Neural crest cell (in vitro differentiated cells): ENCODE data around the gene RNF145. TPM values are rescaled to one million over a fixed set of nuclear protein-coding genes. Genes with fewer than 3 reads are reported as not detected.
"Not testable (repeated sequence)": the region's sequence is repeated elsewhere in the genome, so short reads cannot be mapped to it uniquely, and the experiment has no call there.

Experiments used
- DNase-seq: peaks from one replicate; pipeline ENCODE4 v3.0.0; 2021; ENCODE audit warnings: low read depth, mixed read lengths, low spot score
- H3K27ac Mint-ChIP-seq: one replicate; pipeline ENCODE4 v1.8.0; 2021; ENCODE audit warnings: mild to moderate bottlenecking, mixed read lengths; ENCODE audit not compliant: unreplicated experiment
- H3K27me3 Mint-ChIP-seq: 2 replicates; pipeline ENCODE4 v1.8.0; 2021; ENCODE audit warnings: low read depth, mild to moderate bottlenecking, mixed read lengths
- H3K36me3 Mint-ChIP-seq: 2 replicates; pipeline ENCODE4 v1.8.0; 2021; ENCODE audit warnings: low read depth, mild to moderate bottlenecking, mixed read lengths
- H3K4me1 Mint-ChIP-seq: 2 replicates; pipeline ENCODE4 v1.8.0; 2021; ENCODE audit warnings: mixed read lengths
- H3K4me3 Mint-ChIP-seq: one replicate; pipeline ENCODE4 v1.8.0; 2021; ENCODE audit warnings: mild to moderate bottlenecking, mixed read lengths
- H3K9me3 Mint-ChIP-seq: 2 replicates; pipeline ENCODE4 v1.8.0; 2021; ENCODE audit warnings: mixed read lengths
- CTCF ChIP-seq: fragments of 200-600 bp; sonication (generic); conservative IDR thresholded peaks from 2 replicates; pipeline ENCODE4 v1.5.0; 2021; ENCODE audit warnings: antibody characterized with exemption, mild to moderate bottlenecking
- total RNA-seq: library from RNA; stranded (reverse); gene quantifications from 2 replicates; pipeline ENCODE4 v1.2.1, GENCODE V29; 2021

RNF145 gene
- total RNA-seq, 1 donor from 2014 or later = 95.2 TPM

DNA sequence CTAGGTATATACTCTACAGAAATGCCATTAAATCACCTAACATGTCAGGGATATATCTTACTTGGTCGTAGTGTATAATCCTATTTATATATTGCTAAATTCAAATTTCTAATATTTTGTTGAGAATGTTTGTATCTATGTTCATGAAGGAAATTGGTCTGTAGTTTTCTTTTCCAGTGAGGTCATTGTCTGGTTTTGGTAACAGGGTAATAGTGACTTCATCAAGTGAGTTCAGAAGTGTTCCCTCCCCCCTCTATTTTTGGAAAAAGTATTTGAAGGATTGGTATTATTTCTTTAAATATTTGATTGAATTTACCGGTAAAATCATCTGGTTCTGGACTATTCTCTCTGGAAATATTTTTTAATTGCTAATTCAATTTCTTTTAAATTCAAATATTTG is 86.2 kb downstream of the RNF145 start:
- peaks cover 3% of the 10 kb centered on the region for H3K36me3 Mint-ChIP-seq

DNA sequence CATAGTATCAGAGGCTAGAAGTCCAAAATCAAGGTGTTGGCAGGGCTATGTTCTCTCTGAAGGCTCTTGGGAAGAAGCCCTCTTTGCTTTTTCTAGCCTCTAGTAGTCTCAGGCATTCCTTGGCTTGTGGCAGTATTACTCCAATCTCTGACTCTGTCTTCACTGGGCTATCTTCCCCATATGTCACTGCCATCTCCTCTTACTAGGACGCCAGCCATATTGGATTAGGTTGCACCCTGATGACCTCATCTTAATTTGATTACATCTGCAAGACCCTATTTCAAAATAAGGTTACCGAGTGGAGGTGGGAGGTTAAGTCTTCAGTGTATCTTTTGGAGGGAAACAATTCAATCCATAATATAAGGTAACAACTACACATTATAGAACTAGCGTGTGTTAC is 88.3 kb downstream of the RNF145 start:
- peaks cover 15% of the 10 kb centered on the region for H3K9me3 Mint-ChIP-seq
- no peak overlapping the region for H3K27ac Mint-ChIP-seq
- no peaks in the 10 kb centered on the region for H3K27me3 Mint-ChIP-seq
- no peak for TF ChIP-seq CTCF
- H3K4me1 Mint-ChIP-seq = no peaks in the 10 kb centered on the region
- no peak for DNase-seq
- peaks cover 3% of the 10 kb centered on the region for H3K36me3 Mint-ChIP-seq
- no peak overlapping the region for H3K4me3 Mint-ChIP-seq

More for the DNA sequence above, 86.2 kb downstream of the RNF145 start:
- no peaks in the 10 kb centered on the region for H3K27me3 Mint-ChIP-seq
- no peak for DNase-seq
- no peak overlapping the region for H3K27ac Mint-ChIP-seq
- TF ChIP-seq CTCF = no peak
- H3K9me3 Mint-ChIP-seq = peaks cover 19% of the 10 kb centered on the region
- H3K4me1 Mint-ChIP-seq = no peaks in the 10 kb centered on the region
- H3K4me3 Mint-ChIP-seq = no peak overlapping the region

DNA sequence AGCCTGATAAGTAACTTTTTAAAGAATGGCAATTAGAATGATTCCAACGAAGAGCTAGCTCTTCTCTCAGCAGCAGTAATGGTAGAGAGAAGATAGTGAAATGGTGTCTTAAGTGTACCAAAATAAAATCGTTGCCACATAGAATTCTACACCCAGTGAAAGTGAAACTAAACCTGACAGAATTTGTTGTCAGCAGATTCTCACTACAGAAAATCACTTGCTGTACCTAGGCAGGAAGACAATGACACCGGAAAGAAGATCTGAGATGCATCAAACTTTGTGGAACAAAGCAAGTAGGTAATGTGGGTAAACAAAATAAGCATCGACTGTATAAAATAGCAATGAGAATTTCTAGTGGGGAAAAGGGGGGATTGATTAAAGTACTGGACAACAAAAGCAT is 88.9 kb downstream of the RNF145 start:
- H3K4me1 Mint-ChIP-seq = no peaks in the 10 kb centered on the region
- H3K9me3 Mint-ChIP-seq = peaks cover 10% of the 10 kb centered on the region
- no peak for TF ChIP-seq CTCF
- H3K4me3 Mint-ChIP-seq = no peak overlapping the region
- no peaks in the 10 kb centered on the region for H3K27me3 Mint-ChIP-seq
- no peak for DNase-seq
- no peak overlapping the region for H3K27ac Mint-ChIP-seq
- no peaks in the 10 kb centered on the region for H3K36me3 Mint-ChIP-seq

DNA sequence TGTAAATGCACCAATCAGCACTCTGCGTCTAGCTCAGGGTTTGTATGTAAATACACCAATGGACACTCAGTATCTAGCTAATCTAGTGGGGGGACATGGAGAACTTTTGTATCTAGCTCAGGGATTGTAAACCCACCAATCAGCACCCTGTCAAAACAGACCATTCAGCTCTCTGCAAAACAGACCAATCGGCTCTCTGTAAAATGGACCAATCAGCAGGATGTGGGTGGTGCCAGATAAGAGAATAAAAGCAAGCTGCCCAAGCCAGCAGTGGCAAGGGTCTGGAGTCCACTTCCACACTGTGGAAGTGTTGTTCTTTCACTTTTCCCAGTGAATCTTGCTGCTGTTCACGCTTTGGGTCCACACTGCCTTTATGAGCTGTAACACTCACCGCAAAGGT is 89.5 kb downstream of the RNF145 start:
- not testable (repeated sequence) for H3K27ac Mint-ChIP-seq, H3K9me3 Mint-ChIP-seq, H3K4me3 Mint-ChIP-seq, H3K4me1 Mint-ChIP-seq, H3K27me3 Mint-ChIP-seq, DNase-seq, H3K36me3 Mint-ChIP-seq

- H3K27me3 Mint-ChIP-seq, H3K4me1 Mint-ChIP-seq, H3K27ac Mint-ChIP-seq: not testable (repeated sequence)
These were observed 90.2 kb downstream of the RNF145 start for GRCh38 chr5:159118958-159119659.

DNA sequence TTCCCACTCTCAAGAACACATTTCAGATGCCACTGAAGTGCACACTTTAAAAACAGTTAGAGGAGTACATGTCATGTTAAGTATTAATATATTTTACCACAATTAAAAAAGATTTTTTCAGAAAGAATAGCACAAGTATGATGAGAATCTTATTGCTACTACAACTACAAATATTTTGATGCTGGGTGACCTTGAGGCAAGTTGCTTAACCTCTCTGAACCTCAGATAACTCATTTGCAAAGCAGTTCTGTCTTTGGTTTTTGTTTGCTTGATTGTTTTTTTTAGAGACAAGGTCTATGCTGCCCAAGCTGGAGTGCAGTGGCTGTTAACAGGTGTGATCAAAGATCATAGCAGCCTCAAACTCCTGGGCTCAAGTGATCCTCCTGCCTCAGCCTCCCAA is 95.9 kb downstream of the RNF145 start:
- Mint-ChIP-seq H3K27me3 (peaks cover 19% of the 10 kb centered on the region), H3K36me3 (no peaks in the 10 kb centered on the region), H3K4me3 (no peak overlapping the region), H3K27ac (no peak overlapping the region), H3K9me3 (no peaks in the 10 kb centered on the region), H3K4me1 (no peaks in the 10 kb centered on the region)
- TF ChIP-seq CTCF = no peak
- no peak for DNase-seq

More at GRCh38 chr5:159118958-159119659, 90.2 kb downstream of the RNF145 start:
- not testable (repeated sequence) for H3K36me3 Mint-ChIP-seq, H3K4me3 Mint-ChIP-seq, H3K9me3 Mint-ChIP-seq, DNase-seq
